Activated CD4-positive, alpha-beta T cell treated with anti-CD3 and anti-CD28 coated beads, Interleukin-2, amount 10 ng/mL, durations not matched to agents 7 days and 5 days (primary cell): ENCODE results near the gene ZDHHC15. TPM values are rescaled to one million over a fixed set of nuclear protein-coding genes. Genes with fewer than 3 reads are reported as not detected.
"Not testable (repeated sequence)": the region's sequence is repeated elsewhere in the genome, so short reads cannot be mapped to it uniquely, and the experiment has no call there.

ENCODE experiments used
- CTCF ChIA-PET: fragments of 350-600 bp; sonication (Branson Sonifier 250); formaldehyde crosslinking; loops from one replicate; lab custom pipeline; 2021; ENCODE audit warnings: antibody characterized with exemption; lab: Charles Lee
- POLR2A ChIA-PET: fragments of 350-600 bp; sonication (Branson Sonifier 250); formaldehyde crosslinking; loops from one replicate; lab custom pipeline; 2021; ENCODE audit warnings: antibody characterized with exemption; lab: Charles Lee
- DNase-seq: peaks from one replicate; pipeline ENCODE4 v3.0.0-alpha.2; 2020
- H3K27ac Mint-ChIP-seq: one replicate; pipeline ENCODE4 v1.8.0; 2021; ENCODE audit warnings: mild to moderate bottlenecking, moderate library complexity, mixed read lengths
- H3K27me3 Mint-ChIP-seq: one replicate; pipeline ENCODE4 v1.8.0; 2021; ENCODE audit warnings: mixed read lengths
- H3K36me3 Mint-ChIP-seq: one replicate; pipeline ENCODE4 v1.8.0; 2021; ENCODE audit warnings: low read depth, mixed read lengths
- H3K4me1 Mint-ChIP-seq: one replicate; pipeline ENCODE4 v1.8.0; 2021; ENCODE audit warnings: mixed read lengths
- H3K4me3 Mint-ChIP-seq: one replicate; pipeline ENCODE4 v1.8.0; 2021; ENCODE audit warnings: mild to moderate bottlenecking, moderate library complexity, mixed read lengths
- H3K9me3 Mint-ChIP-seq: one replicate; pipeline ENCODE4 v1.8.0; 2021; ENCODE audit warnings: mixed read lengths
- total RNA-seq, 2 experiments: library from RNA; stranded (reverse); gene quantifications; one replicate each; pipeline ENCODE4 v1.2.3, GENCODE V29; 2021

The ZDHHC15 gene
- under 1 TPM; 0.04 to 0.05 TPM for total RNA-seq

DNA sequence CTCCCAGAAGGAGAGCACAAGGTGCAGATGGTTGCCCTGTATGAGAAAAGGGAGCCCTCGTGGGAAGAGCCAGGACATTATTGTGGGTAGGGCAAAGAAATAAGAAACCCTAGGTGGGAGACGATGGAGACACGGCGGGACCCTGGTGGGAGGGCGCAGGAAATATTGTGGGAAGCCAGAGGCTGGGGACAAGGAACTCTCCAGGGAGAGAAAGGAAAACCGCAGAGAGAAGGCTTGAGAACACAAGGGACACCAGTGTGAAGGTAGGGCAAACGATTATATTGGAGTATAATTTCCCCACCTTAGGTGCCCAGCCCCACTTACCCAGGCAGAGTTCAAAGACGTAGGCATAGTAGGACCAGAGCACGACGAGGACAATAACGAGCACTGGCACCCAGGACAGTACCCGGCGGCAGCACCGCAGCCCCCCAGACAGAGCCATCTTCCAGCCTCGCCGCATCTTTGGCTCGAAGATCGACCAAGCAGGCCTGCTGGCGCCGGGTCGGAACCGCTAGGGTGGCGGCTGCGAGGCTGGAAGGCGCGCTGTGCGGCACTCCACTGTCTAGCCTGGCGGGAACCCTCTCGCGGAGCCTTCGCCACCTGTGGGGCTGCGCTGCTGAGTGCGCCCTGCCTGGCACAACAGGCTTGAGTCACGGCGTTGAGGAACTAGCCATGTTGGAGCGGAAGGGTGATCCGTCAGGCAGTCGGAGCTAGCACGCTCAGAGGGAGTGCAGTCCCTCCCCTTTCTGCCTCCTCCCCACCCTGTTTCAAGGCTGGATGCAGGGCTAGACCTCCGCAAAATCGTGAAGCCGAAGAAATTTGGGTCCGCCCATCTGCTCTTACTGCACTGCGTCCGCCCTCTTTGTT is at the start of gene ZDHHC15:
ZDHHC15 (minus strand) TSS at position 473 of the 867 bp plus-strand sequence; CDS start at position 460, 13 bp downstream.
- DNase-seq = peak; percentile 37
- peaks cover 15% of the 10 kb centered on the region for H3K4me1 Mint-ChIP-seq
- no peaks in the 10 kb centered on the region for H3K9me3 Mint-ChIP-seq
- H3K4me3 Mint-ChIP-seq = peak within 1 kb of the TSS; percentile 72
- no peaks in the 10 kb centered on the region for H3K36me3 Mint-ChIP-seq
- H3K27me3 Mint-ChIP-seq = peaks cover 2% of the 10 kb centered on the region
- POLR2A ChIA-PET = no interaction called here
- CTCF ChIA-PET = interaction anchor here (0.6 kb wide), 1 partner anchor 240 kb away, joined by 3 read pairs; no protein-coding TSS in a partner anchor
- H3K27ac Mint-ChIP-seq = peak within 1 kb of the TSS; percentile 37

GRCh38 chrX:75560544-75560943 is 37.7 kb upstream of the ZDHHC15 start:
- H3K4me3 Mint-ChIP-seq, H3K9me3 Mint-ChIP-seq, H3K4me1 Mint-ChIP-seq, POLR2A ChIA-PET, DNase-seq, H3K36me3 Mint-ChIP-seq, CTCF ChIA-PET, H3K27me3 Mint-ChIP-seq, H3K27ac Mint-ChIP-seq: not testable (repeated sequence)

GRCh38 chrX:75547783-75548182 is 24.9 kb upstream of the ZDHHC15 start:
- no peak overlapping the region for H3K27ac Mint-ChIP-seq
- H3K27me3 Mint-ChIP-seq = no peaks in the 10 kb centered on the region
- no peaks in the 10 kb centered on the region for H3K36me3 Mint-ChIP-seq
- POLR2A ChIA-PET = no interaction called here
- no peaks in the 10 kb centered on the region for H3K9me3 Mint-ChIP-seq
- no peak for DNase-seq
- no peak overlapping the region for H3K4me3 Mint-ChIP-seq
- CTCF ChIA-PET = no interaction called here
- H3K4me1 Mint-ChIP-seq = no peaks in the 10 kb centered on the region

DNA sequence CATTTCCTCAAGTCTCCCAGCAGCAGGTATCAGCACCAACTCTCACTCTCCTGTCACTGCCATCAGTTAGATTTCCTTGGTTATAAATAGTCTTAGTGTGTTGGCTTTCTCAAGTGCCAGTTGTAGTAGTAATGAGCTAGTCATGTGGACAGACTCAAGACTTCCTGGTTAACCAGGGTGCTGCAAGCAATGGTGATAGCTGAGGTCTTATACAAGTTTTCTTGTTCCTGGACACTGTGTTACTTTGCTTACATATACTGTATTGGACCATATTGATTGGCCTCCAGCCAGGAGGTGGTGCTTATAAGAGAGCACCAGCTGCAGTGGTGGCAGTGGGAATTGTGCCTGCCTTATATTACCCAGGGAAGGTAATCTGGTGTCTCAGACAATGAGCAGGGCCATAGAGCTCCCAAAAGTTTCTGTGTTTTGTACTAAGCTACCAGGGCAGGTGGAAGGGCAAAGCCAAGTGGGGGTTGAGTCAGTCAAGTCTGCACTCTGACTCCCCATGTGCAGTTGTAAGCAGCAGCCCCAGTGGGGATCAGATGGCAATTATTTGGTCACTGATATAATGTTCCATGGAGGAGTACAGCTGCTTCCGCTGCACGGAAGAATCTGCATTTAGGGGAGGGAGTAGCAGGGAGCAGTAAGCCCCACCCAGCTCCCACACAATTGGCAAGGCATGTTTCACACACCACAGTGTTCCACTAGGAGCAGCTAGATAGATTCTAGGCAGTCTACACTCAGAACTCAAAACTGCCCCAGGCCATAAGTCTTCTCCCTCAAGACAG is 24.1 kb upstream of the ZDHHC15 start:
- H3K27ac Mint-ChIP-seq = no peak overlapping the region
- no peak for DNase-seq
- no peaks in the 10 kb centered on the region for H3K4me1 Mint-ChIP-seq
- no peaks in the 10 kb centered on the region for H3K36me3 Mint-ChIP-seq
- ChIA-PET POLR2A (no interaction called here), CTCF (interaction anchor here (1.3 kb wide), 1 partner anchor 11 kb away, joined by 3 read pairs; no protein-coding TSS in a partner anchor)
- no peaks in the 10 kb centered on the region for H3K9me3 Mint-ChIP-seq
- H3K27me3 Mint-ChIP-seq = no peaks in the 10 kb centered on the region
- H3K4me3 Mint-ChIP-seq = no peak overlapping the region

DNA sequence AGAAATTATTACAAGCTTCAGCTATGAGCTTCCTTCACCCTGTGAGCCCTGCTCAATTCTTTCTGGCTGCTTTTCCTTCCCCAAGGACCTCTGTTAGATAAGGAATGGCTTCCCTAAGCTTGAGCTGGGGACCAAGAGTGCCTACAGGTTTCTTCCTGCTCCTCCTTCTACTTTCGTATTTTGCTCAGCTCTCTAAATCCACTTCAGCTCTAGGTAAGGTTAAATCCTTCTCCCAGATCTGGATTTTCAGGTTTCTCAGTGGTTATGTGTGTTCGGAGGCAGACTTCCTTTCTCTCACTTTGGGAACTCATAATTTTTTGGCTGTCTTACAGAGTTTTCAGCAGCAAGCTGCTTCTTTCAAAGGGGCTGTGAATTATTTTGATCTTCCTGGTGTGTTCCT is 21.9 kb upstream of the ZDHHC15 start:
- POLR2A ChIA-PET = no interaction called here
- Mint-ChIP-seq H3K4me1 (no peaks in the 10 kb centered on the region), H3K27ac (no peak overlapping the region), H3K4me3 (no peak overlapping the region), H3K27me3 (no peaks in the 10 kb centered on the region), H3K36me3 (no peaks in the 10 kb centered on the region), H3K9me3 (no peaks in the 10 kb centered on the region)
- DNase-seq = no peak
- CTCF ChIA-PET = no interaction called here

DNA sequence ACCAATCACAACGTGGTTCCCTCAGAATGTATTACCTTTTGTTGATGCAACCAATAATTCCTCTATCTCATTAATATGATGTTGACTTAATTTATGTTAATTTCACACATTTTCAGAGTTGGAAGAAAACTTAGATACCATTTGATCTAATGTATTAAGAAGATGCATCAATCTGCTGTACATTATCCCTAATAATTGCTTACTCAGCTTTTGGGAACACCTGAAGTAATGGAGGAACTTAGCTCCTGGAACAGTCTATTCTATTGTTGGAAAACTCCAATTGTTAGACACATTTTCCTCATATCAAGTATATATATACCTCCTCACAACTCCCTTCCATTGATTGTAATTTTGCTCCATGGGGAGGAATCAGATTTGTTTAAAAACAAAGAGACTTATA is 38.9 kb downstream of the ZDHHC15 start:
- Mint-ChIP-seq H3K4me3 (no peak overlapping the region), H3K27ac (no peak overlapping the region), H3K9me3 (no peaks in the 10 kb centered on the region), H3K27me3 (no peaks in the 10 kb centered on the region), H3K36me3 (no peaks in the 10 kb centered on the region), H3K4me1 (no peaks in the 10 kb centered on the region)
- CTCF ChIA-PET = interaction anchor here (0.6 kb wide), 1 partner anchor 1515 kb away, joined by 6 read pairs; no protein-coding TSS in a partner anchor
- POLR2A ChIA-PET = no interaction called here
- DNase-seq = no peak

- POLR2A ChIA-PET, H3K27ac Mint-ChIP-seq, CTCF ChIA-PET, DNase-seq, H3K36me3 Mint-ChIP-seq, H3K27me3 Mint-ChIP-seq, H3K4me3 Mint-ChIP-seq, H3K9me3 Mint-ChIP-seq, H3K4me1 Mint-ChIP-seq: not testable (repeated sequence)
Measured at GRCh38 chrX:75461780-75462179, 61.1 kb downstream of the ZDHHC15 start.

DNA sequence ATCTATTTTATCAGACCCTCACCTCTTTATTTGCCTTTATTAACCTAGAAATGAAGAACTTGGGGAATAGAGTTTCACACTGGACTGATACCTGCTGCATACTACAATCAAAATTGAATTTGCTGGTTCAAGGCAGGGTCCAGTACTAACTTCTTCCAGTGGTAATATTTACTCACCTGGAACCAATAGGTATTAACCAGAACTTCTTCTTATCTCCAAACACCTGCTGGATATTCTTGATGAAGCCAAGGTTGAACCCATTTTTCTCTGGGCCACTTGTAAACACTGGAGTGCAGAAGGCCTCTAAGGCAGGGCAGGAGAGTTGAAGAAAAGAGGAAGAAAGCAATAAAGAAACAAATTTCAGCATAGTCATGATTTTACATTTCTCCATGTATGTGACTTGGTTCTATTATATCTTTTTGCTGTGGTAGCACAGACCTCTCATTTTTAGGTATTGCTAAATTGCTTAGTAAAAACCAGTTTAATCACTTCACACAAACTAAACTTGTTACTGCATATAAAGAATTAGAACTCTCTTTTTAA is 101.1 kb downstream of the ZDHHC15 start:
- POLR2A ChIA-PET = no interaction called here
- CTCF ChIA-PET = no interaction called here
- Mint-ChIP-seq H3K36me3 (no peaks in the 10 kb centered on the region), H3K27ac (no peak overlapping the region), H3K9me3 (no peaks in the 10 kb centered on the region), H3K4me1 (no peaks in the 10 kb centered on the region), H3K4me3 (no peak overlapping the region), H3K27me3 (no peaks in the 10 kb centered on the region)
- no peak for DNase-seq

DNA sequence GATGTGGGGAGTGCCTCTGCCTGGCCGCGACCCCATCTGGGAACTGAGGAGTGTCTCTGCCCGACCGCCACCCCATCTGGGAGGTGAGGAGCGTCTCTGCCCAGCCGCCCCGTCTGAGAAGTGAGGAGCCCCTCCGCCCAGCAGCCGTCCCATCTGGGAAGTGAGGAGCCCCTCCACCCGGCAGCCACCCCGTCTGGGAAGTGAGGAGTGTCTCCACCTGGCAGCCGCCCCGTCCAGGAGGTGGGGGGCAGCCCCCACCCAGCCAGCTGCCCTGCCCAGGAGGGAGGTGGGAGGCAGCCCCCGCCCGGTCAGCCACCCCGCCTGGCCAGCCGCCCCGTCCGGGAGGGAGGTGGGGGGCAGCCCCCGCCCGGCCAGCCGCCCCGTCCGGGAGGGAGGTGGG is 115.7 kb downstream of the ZDHHC15 start:
- H3K27ac Mint-ChIP-seq, POLR2A ChIA-PET, H3K4me3 Mint-ChIP-seq, H3K4me1 Mint-ChIP-seq, H3K36me3 Mint-ChIP-seq, DNase-seq, CTCF ChIA-PET, H3K27me3 Mint-ChIP-seq: not testable (repeated sequence)
- H3K9me3 Mint-ChIP-seq = peaks cover 11% of the 10 kb centered on the region

DNA sequence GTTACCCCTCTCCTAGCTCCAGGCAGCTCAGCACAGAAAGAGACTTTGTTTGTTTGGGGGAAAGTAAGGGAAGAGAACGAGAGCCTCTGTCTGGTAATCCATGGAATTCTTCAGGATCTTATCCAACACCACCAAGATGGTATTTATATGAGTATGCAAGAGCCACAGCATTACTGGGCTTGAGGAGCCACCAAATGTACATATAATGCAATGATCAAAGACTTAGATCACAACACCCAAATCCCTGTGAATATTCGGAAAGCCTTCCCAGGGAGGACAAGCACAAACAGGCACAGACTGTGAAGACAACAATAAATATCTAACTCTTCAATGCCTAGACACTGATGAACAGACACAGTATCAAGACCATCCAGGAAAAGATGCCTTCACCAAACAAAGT is 132.4 kb downstream of the ZDHHC15 start:
- DNase-seq = no peak
- no peaks in the 10 kb centered on the region for H3K27me3 Mint-ChIP-seq
- no peaks in the 10 kb centered on the region for H3K36me3 Mint-ChIP-seq
- H3K9me3 Mint-ChIP-seq = peaks cover 7% of the 10 kb centered on the region
- no peak overlapping the region for H3K27ac Mint-ChIP-seq
- ChIA-PET CTCF (no interaction called here), POLR2A (no interaction called here)
- H3K4me1 Mint-ChIP-seq = no peaks in the 10 kb centered on the region
- H3K4me3 Mint-ChIP-seq = no peak overlapping the region

- Mint-ChIP-seq H3K4me3 (no peak overlapping the region), H3K9me3 (no peaks in the 10 kb centered on the region), H3K36me3 (no peaks in the 10 kb centered on the region), H3K27me3 (no peaks in the 10 kb centered on the region), H3K27ac (no peak overlapping the region), H3K4me1 (no peaks in the 10 kb centered on the region)
- DNase-seq = no peak
- POLR2A ChIA-PET = no interaction called here
- CTCF ChIA-PET = no interaction called here
Measured at GRCh38 chrX:75369721-75370120, 153.1 kb downstream of the ZDHHC15 start.

- POLR2A ChIA-PET = no interaction called here
- DNase-seq = no peak
Measured at GRCh38 chrX:75366861-75367260, 156.0 kb downstream of the ZDHHC15 start.

More at GRCh38 chrX:75366861-75367260, 156.0 kb downstream of the ZDHHC15 start:
- H3K9me3 Mint-ChIP-seq = no peaks in the 10 kb centered on the region
- no peaks in the 10 kb centered on the region for H3K27me3 Mint-ChIP-seq
- CTCF ChIA-PET = no interaction called here
- no peaks in the 10 kb centered on the region for H3K4me1 Mint-ChIP-seq
- H3K27ac Mint-ChIP-seq = no peak overlapping the region
- H3K4me3 Mint-ChIP-seq = no peak overlapping the region
- peaks cover 2% of the 10 kb centered on the region for H3K36me3 Mint-ChIP-seq
